ENCODE data around the gene HOXB3. TPM values are rescaled to one million over a fixed set of nuclear protein-coding genes. Genes with fewer than 3 reads are reported as not detected.

The HOXB3 gene
- polyA plus RNA-seq, 1 experiment, result 33.0 TPM

DNA sequence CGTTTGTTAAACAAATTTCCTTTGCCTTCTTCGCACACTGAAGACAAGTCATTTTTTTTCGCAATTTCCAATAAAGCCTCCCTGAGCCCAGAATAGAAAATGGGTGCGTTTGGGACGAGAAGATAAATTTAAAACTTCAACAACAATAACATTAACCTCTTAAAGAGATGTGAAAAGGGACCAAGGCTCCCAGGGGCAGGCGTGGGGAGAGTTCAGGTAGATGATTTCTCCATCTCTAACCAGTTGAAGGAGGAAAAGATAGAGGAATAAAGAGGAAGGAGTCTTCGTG is 10.6 kb downstream of the HOXB3 start:
- DNase-seq (ENCODE audit: low read depth, low spot score), result no peak
- Histone ChIP-seq H3K27ac (ENCODE audit: low read depth, low read length) (peak overlapping the region; percentile 98), H3K9me3 (ENCODE audit: control insufficient read depth, insufficient read depth, low read length) (no peaks in the 10 kb centered on the region; the same call in 1 of the 2 replicates), H3K4me3 (ENCODE audit: low read depth, low read length) (peak overlapping the region; percentile 90), H3K27me3 (ENCODE audit: control insufficient read depth, insufficient read depth, low read length) (no peaks in the 10 kb centered on the region)
- POLR2A ChIA-PET, result interaction anchor here (0.7 to 2.2 kb wide), 6 partner anchors 10 to 38 kb away, joined by 3 to 10 read pairs (median 8); no protein-coding TSS in a partner anchor
- CTCF ChIA-PET, result interaction anchor here (1.0 to 1.1 kb wide), 2 partner anchors 8 to 13 kb away, joined by 3 to 4 read pairs; partner anchors contain the start of gene HOXB5
- TF ChIP-seq, protein P1, sequence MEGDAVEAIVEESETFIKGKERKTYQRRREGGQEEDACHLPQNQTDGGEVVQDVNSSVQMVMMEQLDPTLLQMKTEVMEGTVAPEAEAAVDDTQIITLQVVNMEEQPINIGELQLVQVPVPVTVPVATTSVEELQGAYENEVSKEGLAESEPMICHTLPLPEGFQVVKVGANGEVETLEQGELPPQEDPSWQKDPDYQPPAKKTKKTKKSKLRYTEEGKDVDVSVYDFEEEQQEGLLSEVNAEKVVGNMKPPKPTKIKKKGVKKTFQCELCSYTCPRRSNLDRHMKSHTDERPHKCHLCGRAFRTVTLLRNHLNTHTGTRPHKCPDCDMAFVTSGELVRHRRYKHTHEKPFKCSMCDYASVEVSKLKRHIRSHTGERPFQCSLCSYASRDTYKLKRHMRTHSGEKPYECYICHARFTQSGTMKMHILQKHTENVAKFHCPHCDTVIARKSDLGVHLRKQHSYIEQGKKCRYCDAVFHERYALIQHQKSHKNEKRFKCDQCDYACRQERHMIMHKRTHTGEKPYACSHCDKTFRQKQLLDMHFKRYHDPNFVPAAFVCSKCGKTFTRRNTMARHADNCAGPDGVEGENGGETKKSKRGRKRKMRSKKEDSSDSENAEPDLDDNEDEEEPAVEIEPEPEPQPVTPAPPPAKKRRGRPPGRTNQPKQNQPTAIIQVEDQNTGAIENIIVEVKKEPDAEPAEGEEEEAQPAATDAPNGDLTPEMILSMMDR (IDR thresholded peaks at IDR 0.05; ENCODE audit: low read depth, low read length), result no peak

GRCh38 chr17:48578616-48579470 is 11.2 kb downstream of the HOXB3 start:
- DNase-seq (ENCODE audit: low read depth, low spot score), result no peak
- H3K27me3 ChIP-seq (ENCODE audit: control insufficient read depth, insufficient read depth, low read length), result no peaks in the 10 kb centered on the region
- TF ChIP-seq, protein P1 (IDR thresholded peaks at IDR 0.05; ENCODE audit: low read depth, low read length), result no peak
- peak overlapping the region; percentile 90 for H3K4me3 ChIP-seq (ENCODE audit: low read depth, low read length)
- peak overlapping the region; percentile 98 for H3K27ac ChIP-seq (ENCODE audit: low read depth, low read length)
- POLR2A ChIA-PET, result interaction anchor here (1.0 to 2.2 kb wide), 3 partner anchors 10 to 37 kb away, joined by 3 to 10 read pairs (median 5); no protein-coding TSS in a partner anchor
- H3K9me3 ChIP-seq (ENCODE audit: control insufficient read depth, insufficient read depth, low read length), result no peaks in the 10 kb centered on the region; the same call in 1 of the 2 replicates
- CTCF ChIA-PET, result interaction anchor here (1.0 to 1.1 kb wide), 2 partner anchors 9 to 14 kb away, joined by 3 to 4 read pairs; partner anchors contain the start of gene HOXB5

DNA sequence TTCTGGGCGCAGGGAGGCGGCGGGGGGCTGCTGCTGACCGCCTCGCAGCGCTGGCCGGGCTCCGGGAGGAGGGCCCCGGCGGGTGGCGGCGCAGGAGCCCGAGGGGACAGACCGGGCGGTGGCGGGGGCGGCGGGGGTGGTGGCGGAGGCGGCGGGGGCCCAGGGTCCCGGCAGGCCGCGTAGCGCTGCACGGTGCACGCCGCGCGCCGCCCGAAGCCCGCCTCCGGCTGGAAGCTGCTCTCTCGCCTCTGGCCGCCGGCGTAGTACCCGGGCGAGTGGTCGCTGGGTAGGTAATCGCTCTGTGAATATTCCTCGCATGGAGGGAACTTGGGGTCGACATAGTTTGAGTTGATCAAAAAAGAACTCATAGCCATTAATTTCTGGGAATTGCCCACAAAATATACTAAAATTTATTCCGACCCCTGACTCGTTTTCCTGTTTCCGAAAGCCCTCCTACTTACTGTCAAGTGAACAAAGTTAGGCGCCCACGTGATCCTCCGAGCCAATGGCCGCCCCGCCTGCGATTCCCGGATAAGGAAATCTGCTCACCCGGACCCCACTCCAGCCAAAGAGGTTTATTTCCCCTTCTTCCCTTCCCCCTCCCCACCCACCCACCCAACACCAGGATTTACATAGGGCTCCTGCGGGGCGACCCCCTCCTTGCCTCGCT is 12.0 kb downstream of the HOXB3 start, which contains the start of gene HOXB4:
HOXB4 (minus strand) TSS at position 405 of the 670 bp plus-strand sequence; CDS start at position 374, 31 bp downstream.
- H3K4me3 ChIP-seq (ENCODE audit: low read depth, low read length), result peak within 1 kb of the TSS; percentile 90
- no peak for DNase-seq (ENCODE audit: low read depth, low spot score)
- H3K27ac ChIP-seq (ENCODE audit: low read depth, low read length), result peak within 1 kb of the TSS; percentile 98
- H3K9me3 ChIP-seq (ENCODE audit: control insufficient read depth, insufficient read depth, low read length), result no peaks in the 10 kb centered on the region; the same call in 1 of the 2 replicates
- no peaks in the 10 kb centered on the region for H3K27me3 ChIP-seq (ENCODE audit: control insufficient read depth, insufficient read depth, low read length)
- CTCF ChIA-PET, result interaction anchor here (1.0 to 1.1 kb wide), 2 partner anchors 10 to 15 kb away, joined by 3 to 4 read pairs; partner anchors contain the start of gene HOXB5
- TF ChIP-seq, protein P1 (IDR thresholded peaks at IDR 0.05; ENCODE audit: low read depth, low read length), result no peak
- POLR2A ChIA-PET, result interaction anchor here (0.9 to 2.2 kb wide), 5 partner anchors 9 to 37 kb away, joined by 3 to 10 read pairs (median 5); no protein-coding TSS in a partner anchor

- peak overlapping the region; percentile 90 for H3K4me3 ChIP-seq (ENCODE audit: low read depth, low read length)
- POLR2A ChIA-PET, result interaction anchor here (0.5 to 3.1 kb wide), 7 partner anchors 8 to 548 kb away, joined by 3 to 11 read pairs (median 4); no protein-coding TSS in a partner anchor
- TF ChIP-seq, protein P1 (IDR thresholded peaks at IDR 0.05; ENCODE audit: low read depth, low read length), result no peak
- peak overlapping the region; percentile 91 for H3K27ac ChIP-seq (ENCODE audit: low read depth, low read length)
- DNase-seq (ENCODE audit: low read depth, low spot score), result no peak
- no peaks in the 10 kb centered on the region for H3K27me3 ChIP-seq (ENCODE audit: control insufficient read depth, insufficient read depth, low read length)
- CTCF ChIA-PET, result no interaction called here
- H3K9me3 ChIP-seq (ENCODE audit: control insufficient read depth, insufficient read depth, low read length), result no peaks in the 10 kb centered on the region; the same call in 1 of the 2 replicates
Observed at GRCh38 chr17:48577330-48577945, 12.6 kb downstream of the HOXB3 start.

Measured in AG04450 (cell line).